NCI-H2107 treated with DMSO at 0.1 percent for 48 hours (cell line): ENCODE measurements around the gene SLC12A4.
A peak's percentile ranks its signal among the peaks of the same experiment; 100 is the strongest.
"Not testable (repeated sequence)": the region's sequence is repeated elsewhere in the genome, so short reads cannot be mapped to it uniquely, and the experiment has no call there.

Source experiments
- DNase-seq: peaks from one replicate; lab custom pipeline; 2025; ENCODE audit not compliant: unreplicated experiment; lab: John Stamatoyannopoulos, UW

The SLC12A4 gene

GRCh38 chr16:67928561-67929364, 39.7 kb downstream of the SLC12A4 start:
- DNase-seq = peak; percentile 76

GRCh38 chr16:67928147-67928546, 40.3 kb downstream of the SLC12A4 start:
- DNase-seq = no peak

GRCh38 chr16:67927131-67927941, 41.1 kb downstream of the SLC12A4 start:
- no peak for DNase-seq

DNA sequence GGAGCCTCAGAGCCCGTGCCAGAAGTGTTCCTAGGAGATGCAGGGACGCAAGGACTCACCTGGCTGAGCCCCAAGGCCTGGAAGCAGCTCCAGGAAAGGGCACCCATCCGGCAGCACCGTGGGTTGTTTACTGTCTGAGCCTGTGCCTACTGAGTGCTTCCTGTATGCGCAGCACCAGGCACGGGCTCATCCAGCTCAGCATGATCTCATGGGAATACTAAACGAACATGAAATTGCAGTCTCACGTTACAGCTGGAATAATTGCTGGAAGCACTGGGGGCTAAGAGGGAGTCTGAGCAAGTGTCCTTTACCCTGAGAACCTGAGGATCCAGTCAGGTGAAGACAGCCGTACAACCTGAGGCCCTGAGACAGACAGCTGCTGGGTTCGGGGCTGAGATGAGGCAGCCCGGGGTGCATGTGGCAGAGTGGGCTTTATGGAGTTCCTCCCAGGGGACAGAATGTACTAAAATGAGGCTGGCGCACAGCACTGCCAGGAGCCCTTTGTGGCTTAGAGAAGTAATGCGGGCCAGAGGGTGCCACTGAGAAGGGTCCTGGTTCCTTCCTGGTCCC, 42.2 kb downstream of the SLC12A4 start:
- peak; percentile 94 for DNase-seq

DNA sequence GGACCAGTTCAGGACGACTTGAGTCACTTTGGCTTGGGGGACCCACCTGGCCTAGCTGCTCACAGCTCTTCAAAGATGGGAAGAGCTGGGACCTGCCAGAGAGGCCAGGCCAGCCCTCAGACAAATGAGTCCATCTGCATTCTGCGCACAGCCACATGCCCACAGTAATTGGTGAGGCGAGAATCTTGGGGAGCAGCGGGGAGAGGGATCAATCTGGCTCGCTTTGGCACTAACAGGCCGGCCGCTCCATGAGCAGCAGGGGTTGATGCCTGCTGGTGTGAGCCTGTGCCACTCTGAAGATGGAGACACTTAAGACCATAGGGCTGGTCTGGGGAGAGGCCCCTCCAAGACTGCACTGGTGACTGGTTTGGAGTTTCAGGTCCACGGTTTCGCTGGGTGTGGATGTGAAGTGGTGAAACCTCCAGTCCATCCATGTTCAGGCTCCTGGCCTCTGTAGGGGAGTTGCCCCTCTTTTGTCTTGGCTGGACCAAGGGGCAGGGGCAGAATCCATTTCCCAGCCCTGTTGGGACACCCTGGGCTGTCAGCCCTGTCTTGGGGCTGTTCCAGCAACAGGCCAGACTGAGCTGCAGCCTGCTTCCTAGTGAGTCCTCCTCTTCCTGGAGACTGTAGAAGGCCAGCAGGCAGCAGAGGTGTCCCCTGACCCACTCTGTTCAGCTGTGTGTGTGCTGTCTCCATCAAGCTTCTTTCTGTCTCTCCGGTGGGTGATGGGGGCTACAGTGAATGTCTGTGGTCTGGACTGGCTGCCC, 44.1 kb downstream of the SLC12A4 start:
- DNase-seq = no peak

DNA sequence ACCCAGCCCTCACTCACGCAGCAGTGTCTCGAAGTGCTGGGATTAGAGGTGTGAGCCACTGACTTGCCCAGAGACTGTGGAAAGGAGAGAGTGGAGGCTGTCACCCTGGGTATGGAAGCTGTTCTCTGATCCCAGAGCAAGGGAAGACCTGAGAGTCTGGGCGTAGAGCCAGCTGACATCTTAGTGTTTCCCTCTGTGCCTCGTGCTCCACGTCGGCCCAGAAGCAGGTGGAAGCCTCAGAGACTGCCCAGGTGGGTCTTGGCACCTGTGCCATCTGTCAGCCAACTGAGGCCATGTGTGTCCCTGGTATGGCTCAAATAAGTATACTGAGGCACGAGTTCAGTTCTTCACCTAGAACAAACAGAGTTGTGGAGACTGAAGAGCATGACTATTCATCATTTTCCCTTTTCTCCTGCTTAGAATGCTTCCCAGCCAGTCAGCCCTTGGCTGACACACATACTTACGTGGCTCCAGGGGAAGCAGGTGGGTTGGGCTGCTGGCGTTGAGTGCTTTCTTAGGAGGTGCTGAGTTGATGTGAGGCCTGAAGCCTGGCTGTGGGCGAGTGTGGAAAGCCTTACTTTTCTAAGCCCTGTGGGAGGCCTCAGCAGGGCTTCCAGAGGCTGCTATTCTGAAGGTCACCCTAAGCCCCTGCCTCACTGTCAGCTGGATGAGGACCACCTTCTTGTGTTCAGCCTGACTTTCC, 44.9 kb downstream of the SLC12A4 start:
- DNase-seq = peak; percentile 80

GRCh38 chr16:67922740-67923139, 45.7 kb downstream of the SLC12A4 start:
- DNase-seq = peak; percentile 83

GRCh38 chr16:67922221-67922620, 46.2 kb downstream of the SLC12A4 start:
- no peak for DNase-seq

GRCh38 chr16:67919622-67920221, 48.7 kb downstream of the SLC12A4 start:
- no peak for DNase-seq

GRCh38 chr16:67917852-67918236, 50.6 kb downstream of the SLC12A4 start:
- DNase-seq = no peak

DNA sequence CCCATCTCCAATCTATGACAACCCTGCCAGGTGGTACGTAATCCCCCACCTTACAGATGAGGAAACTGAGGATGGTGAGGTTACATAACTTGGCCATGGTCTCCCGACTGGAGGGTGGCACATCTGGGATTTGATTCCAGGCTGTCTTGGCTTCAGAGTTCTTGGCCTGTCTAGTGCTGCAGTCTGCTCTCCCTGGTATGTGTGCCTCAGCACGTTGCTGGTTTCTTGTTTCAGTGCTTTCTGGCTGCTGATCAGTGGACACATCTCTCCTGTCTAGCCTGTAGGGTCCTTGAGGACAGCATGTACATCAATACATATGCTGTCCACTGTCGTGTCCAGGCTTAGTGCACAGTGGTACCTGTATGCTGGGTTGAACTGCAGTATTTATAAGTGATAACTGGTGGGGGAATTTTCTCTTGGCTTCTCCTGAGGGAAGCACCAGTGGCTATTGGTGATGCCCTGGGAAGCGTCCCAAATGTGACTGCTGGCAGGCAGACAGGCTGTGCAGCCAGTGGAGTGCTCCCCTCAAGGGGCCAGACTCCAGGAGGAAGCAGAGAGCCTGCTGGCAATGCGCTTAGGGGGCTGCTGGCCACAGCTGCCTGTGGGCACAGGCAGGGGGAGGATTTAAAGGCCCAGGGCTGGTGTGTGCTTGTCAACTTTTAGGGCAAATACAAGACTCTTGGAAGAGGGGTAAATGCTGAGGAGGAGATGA, 51.1 kb downstream of the SLC12A4 start:
- DNase-seq = no peak

DNA sequence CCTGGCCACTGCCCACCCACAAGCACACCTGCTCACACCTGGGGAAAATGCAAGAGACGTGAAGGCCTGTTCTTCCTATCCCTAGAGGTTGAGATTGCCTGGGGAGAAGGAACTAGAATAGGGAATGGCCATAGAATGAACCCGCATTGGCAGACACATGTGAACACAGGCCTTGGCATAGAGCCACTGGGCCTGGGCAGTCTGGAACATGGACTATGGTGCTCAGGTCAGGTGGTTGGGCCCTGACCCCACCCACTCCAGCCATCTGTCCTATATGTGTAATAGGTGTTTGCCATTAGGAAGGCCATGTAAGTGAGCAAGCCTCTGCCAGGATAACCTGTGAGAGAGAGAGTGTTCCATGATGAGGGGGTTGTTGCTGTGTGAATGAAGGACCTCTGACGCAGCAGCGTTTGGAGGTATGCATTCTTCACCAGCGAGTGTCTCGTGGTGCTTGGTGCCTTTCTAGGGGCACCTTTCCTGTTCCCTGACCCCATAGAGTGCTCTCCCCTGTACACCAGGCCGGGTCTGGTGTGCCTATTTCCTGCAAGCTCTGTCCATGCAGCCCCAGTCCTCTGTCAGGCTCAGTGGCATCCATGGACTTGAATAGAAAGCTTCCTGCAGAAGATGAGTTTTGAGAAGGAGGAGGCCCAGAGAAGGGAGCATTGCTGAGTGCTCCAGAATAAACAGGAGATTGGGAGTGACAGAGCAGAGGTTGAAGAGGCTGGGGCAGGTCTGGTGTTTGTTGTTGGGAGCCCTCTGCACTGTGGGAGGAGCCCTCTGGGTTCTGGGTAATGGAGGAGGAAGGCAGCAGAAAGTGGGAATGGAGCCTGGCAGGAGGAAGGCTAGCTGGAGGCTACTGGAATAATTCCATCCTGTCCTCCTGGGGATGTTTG, 52.4 kb downstream of the SLC12A4 start:
- no peak for DNase-seq

DNA sequence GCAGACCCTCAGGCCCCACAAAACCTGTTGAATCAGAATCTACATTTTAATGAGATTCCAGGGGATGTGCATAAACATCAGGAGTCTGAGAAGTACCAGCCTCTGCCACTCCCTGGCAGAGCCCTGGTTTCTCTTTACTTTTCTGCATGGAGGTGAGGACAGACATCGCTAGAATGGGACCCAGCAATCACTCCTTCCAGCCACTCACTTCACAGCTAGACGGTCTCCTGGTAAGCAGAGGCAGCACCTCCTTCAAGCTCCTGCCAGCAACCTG, 53.0 kb downstream of the SLC12A4 start:
- not testable (repeated sequence) for DNase-seq

GRCh38 chr16:67914758-67915495, 53.5 kb downstream of the SLC12A4 start:
- DNase-seq = no peak

DNA sequence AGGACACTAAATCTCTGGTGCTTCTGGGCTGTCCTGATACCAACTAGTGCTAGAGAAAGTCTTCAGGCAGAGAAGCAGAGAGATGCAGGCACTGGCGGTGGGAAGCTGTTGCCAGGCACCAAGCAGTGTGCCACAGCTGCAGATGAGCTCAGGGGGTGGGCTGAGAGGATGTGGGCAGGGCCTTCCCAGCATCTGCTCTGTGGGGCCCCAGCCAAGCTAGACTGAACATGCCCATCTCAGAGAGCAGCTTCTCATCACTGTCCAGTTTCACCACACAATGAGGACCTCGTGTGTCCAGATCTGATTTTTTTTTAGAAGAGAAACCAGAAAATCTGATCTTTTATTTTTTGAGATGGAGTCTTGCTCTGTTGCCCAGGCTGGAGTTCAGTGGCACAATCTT, 58.3 kb downstream of the SLC12A4 start:
- DNase-seq = no peak

- no peak for DNase-seq
Measured at GRCh38 chr16:67909056-67909742, 59.2 kb downstream of the SLC12A4 start.

GRCh38 chr16:67907397-67908180, 60.8 kb downstream of the SLC12A4 start:
- no peak for DNase-seq
